PC-3 (cell line): ENCODE data around the gene CRADD. TPM values are rescaled to one million over a fixed set of nuclear protein-coding genes. Genes with fewer than 3 reads are reported as not detected.

Experiments
- ATAC-seq: fragments of 200-7000 bp; cut with Tn5 transposase; 2 replicates; pipeline ENCODE4 v1.9.1; 2020; ENCODE audit warnings: mild to moderate bottlenecking, moderate library complexity
- BruUV-seq: library from RNA; stranded (reverse); fragments of 400-500 nt; replicated peaks from 2 replicates; lab custom pipeline; 2021; lab: Mats Ljungman, UMichigan
- CTCF ChIA-PET: fragments of 300-600 bp; sonication (Branson Sonifier 250); formaldehyde crosslinking; loops from one replicate; lab custom pipeline; 2022; ENCODE audit warnings: antibody characterized with exemption; lab: Charles Lee
- POLR2A ChIA-PET: fragments of 300-600 bp; sonication (Branson Sonifier 250); formaldehyde crosslinking; loops from one replicate; lab custom pipeline; 2022; ENCODE audit warnings: antibody characterized with exemption; ENCODE audit not compliant: unreplicated experiment; lab: Charles Lee
- DNase-seq: peaks from one replicate; pipeline ENCODE4 v3.0.0-alpha.2; 2015
- H2AFZ ChIP-seq: fragments of 300-600 bp; sonication (generic); 2 replicates; pipeline ENCODE4 v1.6.0; 2016; ENCODE audit warnings: antibody characterized with exemption, low read length
- H3F3A ChIP-seq: fragments of 300-600 bp; sonication (generic); one replicate; pipeline ENCODE4 v1.6.0; 2017; ENCODE audit warnings: antibody characterized with exemption, low read length, control low read depth, mild to moderate bottlenecking; ENCODE audit not compliant: unreplicated experiment
- H3K27ac ChIP-seq: fragments of 300-600 bp; sonication (generic); 2 replicates; pipeline ENCODE4 v1.5.1; 2016; ENCODE audit warnings: mild to moderate bottlenecking, low read length
- H3K27me3 ChIP-seq: fragments of 300-600 bp; sonication (generic); 2 replicates; pipeline ENCODE4 v1.6.1; 2016; ENCODE audit warnings: low read length, mixed read lengths
- H3K36me3 ChIP-seq: fragments of 300-600 bp; sonication (generic); 2 replicates; pipeline ENCODE4 v1.6.1; 2016; ENCODE audit warnings: low read depth, mixed run types, low read length, mixed read lengths
- H3K4me1 ChIP-seq: fragments of 300-600 bp; sonication (generic); 2 replicates; pipeline ENCODE4 v1.5.1; 2016; ENCODE audit warnings: low read length; ENCODE audit not compliant: insufficient read depth
- H3K4me2 ChIP-seq: fragments of 300-600 bp; sonication (generic); 2 replicates; pipeline ENCODE4 v1.6.0; 2016; ENCODE audit warnings: low read length
- H3K4me3 ChIP-seq: fragments of 300-600 bp; sonication (generic); 2 replicates; pipeline ENCODE4 v1.5.1; 2016; ENCODE audit warnings: mild to moderate bottlenecking, low read length, mixed read lengths
- H3K79me2 ChIP-seq: fragments of 300-600 bp; sonication (generic); 2 replicates; pipeline ENCODE4 v1.6.1; 2017; ENCODE audit warnings: low read length, mixed read lengths
- H3K9ac ChIP-seq: fragments of 300-600 bp; sonication (generic); 2 replicates; pipeline ENCODE4 v1.6.0; 2016; ENCODE audit warnings: mild to moderate bottlenecking, low read length
- H3K9me2 ChIP-seq: fragments of 300-600 bp; sonication (generic); replicated peaks from 2 replicates; pipeline ENCODE4 v1.6.1; 2016; ENCODE audit warnings: mixed run types, low read length, mixed read lengths
- H3K9me3 ChIP-seq: fragments of 300-600 bp; sonication (generic); 2 replicates; pipeline ENCODE4 v1.6.1; 2016; ENCODE audit warnings: low read length, mixed read lengths
- H4K20me1 ChIP-seq: fragments of 300-600 bp; sonication (generic); 2 replicates; pipeline ENCODE4 v1.6.1; 2016; ENCODE audit warnings: low read length, mixed read lengths
- CTCF ChIP-seq: fragments of 300-600 bp; sonication (generic); conservative IDR thresholded peaks from 2 replicates; pipeline ENCODE4 v1.5.1; 2017; ENCODE audit warnings: antibody characterized with exemption, low read depth, mild to moderate bottlenecking, low read length
- EZH2 ChIP-seq: fragments of 300-600 bp; sonication (generic); IDR thresholded peaks from one replicate; pipeline ENCODE4 v1.6.1; 2017; ENCODE audit warnings: antibody characterized with exemption, mild to moderate bottlenecking, low read length; ENCODE audit not compliant: unreplicated experiment
- EZH2phosphoT487 ChIP-seq: fragments of 300-600 bp; sonication (generic); IDR thresholded peaks from 2 replicates; pipeline ENCODE4 v1.6.1; 2018; ENCODE audit warnings: mild to moderate bottlenecking, antibody characterized with exemption, low read length, borderline replicate concordance
- intact Hi-C: fragments of 100-400 bp; cut with micrococcal nuclease; formaldehyde crosslinking; loops from 2 replicates; pipeline ENCODE4 v1.9.0; 2023
- total RNA-seq: library from RNA; depleted of rRNA; stranded (reverse); fragments of >200 nt; gene quantifications from 2 replicates; pipeline ENCODE4 v1.2.3, GENCODE V29; 2014

The CRADD gene
- total RNA-seq, 1 experiment from 2014 or later: 11.4 TPM

- intact Hi-C loops: loop anchor here (2.0 kb wide), 1 partner anchor 264 kb away; no protein-coding TSS in a partner anchor
- TF ChIP-seq EZH2 (no peak), CTCF (no peak), EZH2phosphoT487 (no peak)
- Histone ChIP-seq H3K27ac (no peak overlapping the region), H3K4me3 (no peak overlapping the region), H3K36me3 (no peaks in the 10 kb centered on the region), H3K9me3 (no peaks in the 10 kb centered on the region), H3K4me2 (no peak overlapping the region), H3F3A (no peaks in the 10 kb centered on the region), H3K27me3 (no peaks in the 10 kb centered on the region), H3K9me2 (no peaks in the 10 kb centered on the region), H2AFZ (no peak overlapping the region), H4K20me1 (no peaks in the 10 kb centered on the region), H3K9ac (no peak overlapping the region), H3K79me2 (no peaks in the 10 kb centered on the region), H3K4me1 (peaks cover 15% of the 10 kb centered on the region; the same call in 1 of the 2 replicates)
- ChIA-PET CTCF (interaction anchor here (0.6 to 5.0 kb wide), 5 partner anchors 19 to 958 kb away, joined by 3 to 91 read pairs (median 5); no protein-coding TSS in a partner anchor), POLR2A (no interaction called here)
- DNase-seq (no peak), ATAC-seq (no peak)
- no TSS peak for BruUV-seq
These were observed 89.2 kb downstream of the CRADD start for GRCh38 chr12:93766371-93766770.

GRCh38 chr12:93766796-93767523 lies 89.8 kb downstream of the CRADD start:
- peak overlapping the region; percentile 6; the same call in 1 of the 2 replicates for H2AFZ ChIP-seq
- H3K9ac ChIP-seq: no peak overlapping the region
- H3K27me3 ChIP-seq: no peaks in the 10 kb centered on the region
- ChIA-PET POLR2A (no interaction called here), CTCF (interaction anchor here (0.5 to 5.0 kb wide), 12 partner anchors 10 to 957 kb away, joined by 3 to 91 read pairs (median 5); no protein-coding TSS in a partner anchor)
- DNase-seq (peak; percentile 85), ATAC-seq (peak; percentile 88)
- H3K9me3 ChIP-seq: no peaks in the 10 kb centered on the region
- TF ChIP-seq CTCF: peak; percentile 93
- no peak for TF ChIP-seq EZH2
- TF ChIP-seq EZH2phosphoT487: no peak
- H3K36me3 ChIP-seq: no peaks in the 10 kb centered on the region
- H3K4me3 ChIP-seq: no peak overlapping the region
- H3K4me2 ChIP-seq: peak overlapping the region; percentile 27; the same call in 1 of the 2 replicates
- peaks cover 15% of the 10 kb centered on the region; the same call in 1 of the 2 replicates for H3K4me1 ChIP-seq
- no peaks in the 10 kb centered on the region for H3K79me2 ChIP-seq
- H3F3A ChIP-seq: no peaks in the 10 kb centered on the region
- H4K20me1 ChIP-seq: no peaks in the 10 kb centered on the region
- intact Hi-C loops: loop anchor here (1.0 to 2.0 kb wide), 4 partner anchors 72 to 334 kb away; no protein-coding TSS in a partner anchor
- H3K27ac ChIP-seq: no peak overlapping the region
- no peaks in the 10 kb centered on the region for H3K9me2 ChIP-seq
- BruUV-seq: no TSS peak
